ENCODE measurements around the gene ZNF629. TPM values are rescaled to one million over a fixed set of nuclear protein-coding genes. Genes with fewer than 3 reads are reported as not detected.
A peak's percentile ranks its signal among the peaks of the same experiment; 100 is the strongest.

The ZNF629 gene
- total RNA-seq, 1 donor from 2014 or later: 35.5 TPM

GRCh38 chr16:30793508-30794069 is 6.6 kb upstream of the ZNF629 start:
- no peaks in the 10 kb centered on the region for H3K9me3 Mint-ChIP-seq
- no peak overlapping the region for H3K4me3 Mint-ChIP-seq
- no peaks in the 10 kb centered on the region for H3K27me3 Mint-ChIP-seq
- no peak for DNase-seq (ENCODE audit: extremely low spot score, unreplicated experiment)
- H3K4me1 Mint-ChIP-seq (ENCODE audit: unreplicated experiment): no peaks in the 10 kb centered on the region
- H3K36me3 Mint-ChIP-seq: no peaks in the 10 kb centered on the region
- TF ChIP-seq CTCF (conservative IDR thresholded peaks at IDR 0.05): no peak
- no peak overlapping the region for H3K27ac Mint-ChIP-seq

- Mint-ChIP-seq H3K4me1 (ENCODE audit: unreplicated experiment) (peaks cover 19% of the 10 kb centered on the region), H3K9me3 (no peaks in the 10 kb centered on the region), H3K27ac (peak overlapping the region; percentile 82), H3K4me3 (peak overlapping the region; percentile 92), H3K36me3 (no peaks in the 10 kb centered on the region), H3K27me3 (no peaks in the 10 kb centered on the region)
- no peak for DNase-seq (ENCODE audit: extremely low spot score, unreplicated experiment)
- TF ChIP-seq CTCF (conservative IDR thresholded peaks at IDR 0.05): no peak
Measured at GRCh38 chr16:30787613-30788378, 791 bp upstream of the ZNF629 start.

- H3K36me3 Mint-ChIP-seq: no peaks in the 10 kb centered on the region
- peak overlapping the region; percentile 91 for H3K4me3 Mint-ChIP-seq
- no peaks in the 10 kb centered on the region for H3K9me3 Mint-ChIP-seq
- no peaks in the 10 kb centered on the region for H3K27me3 Mint-ChIP-seq
- H3K4me1 Mint-ChIP-seq (ENCODE audit: unreplicated experiment): peaks cover 19% of the 10 kb centered on the region
- no peak for TF ChIP-seq CTCF (conservative IDR thresholded peaks at IDR 0.05)
- no peak overlapping the region for H3K27ac Mint-ChIP-seq
- no peak for DNase-seq (ENCODE audit: extremely low spot score, unreplicated experiment)
Measured at GRCh38 chr16:30786115-30786935, 680 bp downstream of the ZNF629 start.

- no peak for DNase-seq (ENCODE audit: extremely low spot score, unreplicated experiment)
- H3K27ac Mint-ChIP-seq: peak overlapping the region; percentile 53
- no peak for TF ChIP-seq CTCF (conservative IDR thresholded peaks at IDR 0.05)
- no peaks in the 10 kb centered on the region for H3K27me3 Mint-ChIP-seq
- H3K36me3 Mint-ChIP-seq: no peaks in the 10 kb centered on the region
- peaks cover 19% of the 10 kb centered on the region for H3K4me1 Mint-ChIP-seq (ENCODE audit: unreplicated experiment)
- H3K9me3 Mint-ChIP-seq: no peaks in the 10 kb centered on the region
- H3K4me3 Mint-ChIP-seq: peak overlapping the region; percentile 91
Measured at GRCh38 chr16:30785126-30786106, 1.6 kb downstream of the ZNF629 start.

- no peaks in the 10 kb centered on the region for H3K36me3 Mint-ChIP-seq
- no peaks in the 10 kb centered on the region for H3K9me3 Mint-ChIP-seq
- H3K4me1 Mint-ChIP-seq (ENCODE audit: unreplicated experiment): peaks cover 20% of the 10 kb centered on the region
- no peak for TF ChIP-seq CTCF (conservative IDR thresholded peaks at IDR 0.05)
- peak overlapping the region; percentile 47 for H3K4me3 Mint-ChIP-seq
- H3K27ac Mint-ChIP-seq: no peak overlapping the region
- no peaks in the 10 kb centered on the region for H3K27me3 Mint-ChIP-seq
- DNase-seq (ENCODE audit: extremely low spot score, unreplicated experiment): no peak
Measured at GRCh38 chr16:30784215-30784614, 2.8 kb downstream of the ZNF629 start.

All from type B pancreatic cell (in vitro differentiated cells).